ENCODE results near the gene DTNA.

Gene DTNA

DNA sequence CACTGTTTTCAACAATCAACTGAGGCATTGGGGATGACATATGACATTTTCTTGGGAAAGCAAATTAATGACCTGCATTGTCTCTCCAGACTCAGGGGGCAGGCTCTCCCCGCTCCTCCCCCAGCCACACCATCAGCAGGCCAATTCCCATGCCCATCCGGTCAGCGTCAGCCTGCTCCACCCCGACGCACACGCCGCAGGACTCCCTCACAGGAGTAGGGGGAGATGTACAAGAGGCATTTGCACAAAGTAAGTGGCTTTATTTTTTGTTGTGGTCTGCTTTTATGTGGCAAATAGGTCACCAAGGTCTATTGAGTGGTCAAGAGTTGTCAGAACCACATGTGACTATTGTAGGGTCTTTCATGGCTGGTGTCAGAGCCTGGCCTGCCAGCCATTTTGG lies 165.1 kb downstream of the DTNA start:
- no peaks in the 10 kb centered on the region for H3K9me3 ChIP-seq (ENCODE audit: control insufficient read depth, insufficient read depth, low read length)

GRCh38 chr18:34880403-34880802 lies 170.3 kb downstream of the DTNA start:
- Histone ChIP-seq H3K4me3 (ENCODE audit: low read length) (no peak overlapping the region), H3K9me3 (ENCODE audit: control insufficient read depth, insufficient read depth, low read length) (no peaks in the 10 kb centered on the region), H3K4me1 (ENCODE audit: control insufficient read depth, low read length) (no peaks in the 10 kb centered on the region), H4K20me1 (ENCODE audit: control insufficient read depth, insufficient read depth, low read depth, low read length) (no peaks in the 10 kb centered on the region), H3K36me3 (ENCODE audit: control insufficient read depth, low read length) (no peaks in the 10 kb centered on the region), H3K27ac (ENCODE audit: low read depth, low read length) (no peak overlapping the region), H3F3A (ENCODE audit: control insufficient read depth, insufficient read depth) (no peaks in the 10 kb centered on the region), H3K27me3 (ENCODE audit: control insufficient read depth, low read length) (peaks cover 6% of the 10 kb centered on the region; the same call in 1 of the 2 replicates), H3K9me2 (replicated peaks; ENCODE audit: control insufficient read depth, low read length) (no peaks in the 10 kb centered on the region), H3K79me2 (ENCODE audit: control insufficient read depth, low read length) (no peaks in the 10 kb centered on the region), H3K4me2 (ENCODE audit: low read length) (no peak overlapping the region)
- TF ChIP-seq CTCF (IDR thresholded peaks at IDR 0.05; ENCODE audit: low read depth, low read length, poor library complexity, severe bottlenecking) (no peak), EZH2phosphoT487 (IDR thresholded peaks at IDR 0.05; ENCODE audit: borderline replicate concordance, low read length) (no peak)

More for the DNA sequence above, 165.1 kb downstream of the DTNA start:
- H3K9me2 ChIP-seq (replicated peaks; ENCODE audit: control insufficient read depth, low read length) = no peaks in the 10 kb centered on the region
- peaks cover 6% of the 10 kb centered on the region; the same call in 1 of the 2 replicates for H3K27me3 ChIP-seq (ENCODE audit: control insufficient read depth, low read length)
- no peaks in the 10 kb centered on the region for H3K4me1 ChIP-seq (ENCODE audit: control insufficient read depth, low read length)
- no peak overlapping the region for H3K4me3 ChIP-seq (ENCODE audit: low read length)
- no peak overlapping the region for H3K27ac ChIP-seq (ENCODE audit: low read depth, low read length)
- no peak overlapping the region for H3K4me2 ChIP-seq (ENCODE audit: low read length)
- no peaks in the 10 kb centered on the region for H3F3A ChIP-seq (ENCODE audit: control insufficient read depth, insufficient read depth)
- no peaks in the 10 kb centered on the region for H3K79me2 ChIP-seq (ENCODE audit: control insufficient read depth, low read length)
- TF ChIP-seq EZH2phosphoT487 (IDR thresholded peaks at IDR 0.05; ENCODE audit: borderline replicate concordance, low read length) (no peak), CTCF (IDR thresholded peaks at IDR 0.05; ENCODE audit: low read depth, low read length, poor library complexity, severe bottlenecking) (no peak)
- H3K36me3 ChIP-seq (ENCODE audit: control insufficient read depth, low read length) = no peaks in the 10 kb centered on the region
- no peaks in the 10 kb centered on the region for H4K20me1 ChIP-seq (ENCODE audit: control insufficient read depth, insufficient read depth, low read depth, low read length)

DNA sequence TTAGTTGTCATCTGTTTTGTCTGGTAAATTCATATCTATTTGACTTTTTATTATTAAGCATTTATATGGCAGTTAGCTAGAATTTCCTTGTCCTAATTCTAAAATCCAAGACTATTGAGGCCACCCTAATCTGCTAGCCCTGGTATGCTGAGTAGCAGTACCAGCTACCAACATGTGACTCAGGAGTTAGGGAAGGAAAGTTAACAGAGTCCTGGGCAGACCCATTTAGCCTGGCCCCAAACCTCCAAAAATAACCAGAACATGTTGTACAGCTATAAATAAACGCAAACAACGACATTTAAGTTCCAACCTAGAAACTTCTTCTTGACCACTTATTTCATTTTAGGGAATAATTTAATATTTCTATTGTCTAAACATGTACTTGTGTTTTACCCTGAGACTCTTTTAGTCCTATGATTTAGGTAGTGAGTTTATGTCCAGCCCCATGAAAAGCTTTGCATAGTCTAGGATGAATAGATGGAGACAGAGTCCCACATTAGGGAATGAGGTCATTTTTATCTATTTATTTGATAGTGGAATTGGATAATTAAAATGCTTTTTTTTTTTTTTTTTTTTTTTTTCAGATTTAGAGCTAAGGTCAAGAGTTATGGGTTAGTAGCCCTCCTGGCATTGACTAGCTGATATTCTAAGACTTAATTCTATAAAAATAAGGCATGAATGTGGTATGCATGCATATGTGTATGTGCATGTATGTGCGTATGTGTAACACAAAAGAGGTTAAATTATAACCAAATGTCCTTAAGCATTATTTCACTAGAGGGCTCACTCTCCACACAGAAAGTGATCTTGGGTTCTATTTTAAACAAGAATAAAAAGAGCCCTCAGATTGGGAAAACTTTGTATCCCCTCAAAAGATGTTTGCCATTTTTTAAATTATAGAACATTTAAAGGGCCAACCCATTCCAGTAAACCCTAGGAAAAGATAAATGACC lies 171.1 kb downstream of the DTNA start:
- Histone ChIP-seq H3K27ac (ENCODE audit: low read depth, low read length) (no peak overlapping the region), H4K20me1 (ENCODE audit: control insufficient read depth, insufficient read depth, low read depth, low read length) (no peaks in the 10 kb centered on the region), H3K27me3 (ENCODE audit: control insufficient read depth, low read length) (peaks cover 4% of the 10 kb centered on the region; the same call in 1 of the 2 replicates), H3K9me2 (replicated peaks; ENCODE audit: control insufficient read depth, low read length) (no peaks in the 10 kb centered on the region), H3K9me3 (ENCODE audit: control insufficient read depth, insufficient read depth, low read length) (no peaks in the 10 kb centered on the region), H3K79me2 (ENCODE audit: control insufficient read depth, low read length) (no peaks in the 10 kb centered on the region), H3F3A (ENCODE audit: control insufficient read depth, insufficient read depth) (no peaks in the 10 kb centered on the region), H3K4me3 (ENCODE audit: low read length) (no peak overlapping the region), H3K4me2 (ENCODE audit: low read length) (no peak overlapping the region), H3K4me1 (ENCODE audit: control insufficient read depth, low read length) (no peaks in the 10 kb centered on the region), H3K36me3 (ENCODE audit: control insufficient read depth, low read length) (no peaks in the 10 kb centered on the region)
- no peak for TF ChIP-seq CTCF (IDR thresholded peaks at IDR 0.05; ENCODE audit: low read depth, low read length, poor library complexity, severe bottlenecking)
- TF ChIP-seq EZH2phosphoT487 (IDR thresholded peaks at IDR 0.05; ENCODE audit: borderline replicate concordance, low read length) = no peak

Measured in DOHH2 (cell line).